LNCAP (cell line): ENCODE data around the gene VRK3.

Experiments
- CTCF ChIP-seq: fragments of 450-650 bp; IDR thresholded peaks from 2 replicates; pipeline ENCODE4 v1.5.1; 2017; ENCODE audit warnings: mild to moderate bottlenecking

Gene VRK3

DNA sequence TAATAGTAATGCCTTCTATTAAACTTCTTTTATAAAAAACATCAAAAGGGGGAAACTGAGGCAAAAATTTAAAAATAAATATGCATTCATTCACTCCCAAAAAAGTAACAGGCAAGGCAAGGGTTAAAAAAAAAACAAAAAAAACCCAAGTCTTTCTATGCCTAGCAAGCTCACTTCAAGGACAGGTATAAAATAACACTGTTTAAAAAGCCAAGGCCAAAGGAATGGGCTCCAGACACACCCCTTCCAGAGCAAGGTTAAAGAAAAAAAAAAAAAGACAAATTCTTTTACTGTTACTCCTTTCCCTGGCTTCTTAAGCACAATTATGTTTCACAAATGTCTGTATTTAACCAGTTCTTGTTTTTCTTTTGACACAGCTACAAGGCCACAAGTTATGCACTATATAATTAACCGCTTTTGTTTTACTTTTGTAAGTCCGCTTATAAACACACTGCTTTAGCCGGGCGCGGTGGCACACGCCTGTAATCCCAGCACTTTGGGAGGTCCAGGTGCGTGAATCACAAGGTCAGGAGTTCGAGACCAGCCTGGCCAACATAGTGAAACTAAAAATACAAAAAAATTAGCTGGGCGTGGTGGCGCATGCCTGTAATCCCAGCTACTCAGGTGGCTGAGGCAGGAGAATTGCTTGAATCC is 67.8 kb downstream of the VRK3 start:
- TF ChIP-seq CTCF: no peak

DNA sequence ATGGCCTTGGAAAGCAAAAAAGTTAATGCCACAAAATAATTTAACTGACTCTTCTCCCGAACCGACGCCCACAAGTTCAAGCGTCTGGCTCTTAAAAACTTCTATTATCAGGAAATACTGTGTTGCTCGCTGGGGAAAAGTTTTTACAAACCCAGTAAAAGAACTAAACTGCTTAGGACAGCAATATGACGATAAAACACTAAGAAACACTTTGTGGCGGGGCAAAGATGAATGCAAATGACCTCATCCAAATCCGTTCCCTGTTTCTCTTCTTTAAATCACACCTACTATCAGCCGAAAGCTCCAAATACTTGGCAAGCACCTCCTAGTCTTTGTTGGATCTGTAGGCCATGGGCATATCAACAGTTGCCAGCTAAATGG is 69.1 kb downstream of the VRK3 start:
- no peak for TF ChIP-seq CTCF

DNA sequence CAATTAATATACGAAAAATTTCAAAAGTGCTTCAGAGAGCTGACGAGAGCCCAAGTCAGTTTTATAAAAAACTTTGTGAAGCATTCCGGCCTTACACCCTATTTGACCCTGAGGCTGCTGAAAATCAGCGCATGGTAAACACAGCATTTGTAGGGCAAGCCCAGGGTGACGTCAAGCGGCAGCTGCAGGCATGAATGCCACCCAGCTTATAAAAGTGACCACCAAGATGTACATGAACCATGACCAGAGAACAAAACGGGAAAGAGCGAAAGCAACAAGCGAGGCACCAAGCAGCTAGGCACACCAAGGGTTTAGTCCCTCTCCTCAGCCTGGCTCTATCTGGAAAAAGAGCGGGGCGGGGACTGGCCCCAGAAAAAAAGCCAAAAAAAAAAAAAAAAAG is 70.2 kb downstream of the VRK3 start:
- no peak for TF ChIP-seq CTCF

DNA sequence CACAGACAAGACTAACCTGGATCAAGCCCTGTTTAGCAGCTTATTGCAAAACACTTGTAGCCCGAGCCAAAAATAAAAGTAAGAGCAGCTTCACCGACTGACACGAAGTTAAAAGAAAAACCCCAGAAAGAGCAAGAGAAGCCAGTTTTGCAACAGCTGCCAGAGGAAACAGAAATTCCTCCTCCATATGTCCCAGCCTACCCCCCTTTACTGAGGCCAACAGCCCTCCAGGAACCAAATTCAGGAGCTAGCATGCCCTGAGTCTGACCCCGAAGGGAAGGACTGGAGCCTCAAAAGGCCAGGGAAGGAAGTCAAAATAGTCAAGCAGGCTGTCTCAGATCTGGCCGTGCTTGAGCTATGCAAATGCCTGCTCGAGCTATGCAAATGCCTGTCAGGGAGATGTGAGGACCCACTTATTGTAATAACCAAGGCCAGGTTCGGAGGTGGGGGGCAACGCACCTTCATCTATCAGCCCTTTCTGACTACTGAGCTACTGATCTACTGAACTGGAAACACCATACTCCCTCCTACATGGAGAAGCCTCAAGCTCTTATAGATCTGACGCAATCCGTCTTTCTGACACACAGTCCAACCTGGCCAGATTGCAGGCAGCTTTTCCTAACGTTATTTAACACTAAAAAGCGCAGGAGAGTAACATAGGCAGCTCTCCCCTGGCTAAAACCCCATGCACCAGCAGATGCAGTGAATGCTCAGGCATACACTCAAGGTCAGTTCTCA is 70.9 kb downstream of the VRK3 start:
- TF ChIP-seq CTCF: no peak

DNA sequence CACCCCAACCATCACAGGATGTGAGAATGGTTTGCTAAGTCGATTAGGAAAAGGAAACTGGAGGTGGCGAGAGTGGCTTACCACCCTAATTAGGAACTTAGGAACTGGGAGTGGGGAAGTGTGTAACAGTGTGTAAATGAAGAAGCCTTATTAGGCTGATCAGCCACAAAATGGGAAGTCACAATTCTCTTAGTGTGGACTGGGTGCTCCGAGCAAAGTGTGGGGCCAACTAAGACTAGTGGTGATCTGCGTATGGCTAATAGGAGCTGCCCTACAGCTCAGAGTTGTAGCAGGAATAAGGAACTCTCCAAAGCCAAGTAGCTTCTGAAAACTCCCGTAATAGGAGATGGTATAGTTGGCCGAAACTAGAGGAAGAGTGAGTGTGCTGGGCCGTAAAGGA is 71.8 kb downstream of the VRK3 start:
- TF ChIP-seq CTCF: no peak

DNA sequence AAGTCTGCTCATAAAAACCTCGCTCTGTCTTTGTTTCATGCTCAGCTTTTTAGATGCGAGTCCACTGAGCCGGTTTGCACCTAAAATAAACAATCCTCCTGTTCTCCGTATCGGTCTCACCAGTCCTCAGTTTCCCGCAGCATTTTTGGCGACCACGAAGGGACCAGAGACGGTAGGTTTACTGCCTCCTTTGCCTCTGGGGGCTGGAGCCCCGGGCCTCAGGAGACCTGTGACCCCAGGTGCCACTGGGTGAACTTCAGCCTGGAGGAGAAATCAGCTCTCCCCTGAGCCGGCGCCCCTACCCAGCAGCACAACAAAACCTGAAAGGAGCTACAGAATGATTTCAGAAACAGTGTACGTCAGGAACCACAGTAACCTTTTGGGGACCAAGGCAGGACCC is 72.3 kb downstream of the VRK3 start:
- no peak for TF ChIP-seq CTCF

DNA sequence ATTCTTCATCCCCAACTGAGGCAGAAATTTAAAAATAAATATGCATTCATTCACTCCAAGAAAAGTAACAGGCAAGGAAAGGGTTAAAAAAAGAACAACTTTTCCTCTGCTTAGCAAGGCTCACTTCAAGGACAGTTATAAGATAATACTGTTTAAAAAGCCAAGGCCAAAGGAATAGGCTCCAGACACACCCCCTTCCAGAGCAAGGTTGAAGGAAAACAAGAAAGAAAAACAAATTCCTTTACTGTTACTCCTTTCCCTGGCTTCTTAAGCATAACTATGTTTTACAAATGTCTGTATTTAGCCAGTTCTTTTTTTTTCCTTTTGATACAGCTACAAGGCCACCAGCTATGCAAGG is 72.7 kb downstream of the VRK3 start:
- no peak for TF ChIP-seq CTCF
